Muscle of leg (tissue), 11 donors: ENCODE data around the gene TNFRSF19. TPM values are rescaled to one million over a fixed set of nuclear protein-coding genes. Genes with fewer than 3 reads are reported as not detected.
"Not testable (repeated sequence)": the region's sequence is repeated elsewhere in the genome, so short reads cannot be mapped to it uniquely, and the experiment has no call there.

Experiments
- DNase-seq: peaks from one replicate; pipeline ENCODE4 v3.0.0; 2013
- H3K27ac ChIP-seq: one replicate; pipeline ENCODE4 v1.5.1; 2013; ENCODE audit warnings: mild to moderate bottlenecking, low read length, control low read depth
- H3K27me3 ChIP-seq: one replicate; pipeline ENCODE4 v1.6.1; 2013; ENCODE audit warnings: low read length; ENCODE audit not compliant: control insufficient read depth, insufficient read depth
- H3K36me3 ChIP-seq: one replicate; pipeline ENCODE4 v1.6.1; 2013; ENCODE audit warnings: low read length; ENCODE audit not compliant: control insufficient read depth, insufficient read depth
- H3K4me1 ChIP-seq: one replicate; pipeline ENCODE4 v1.6.1; 2013; ENCODE audit warnings: low read length; ENCODE audit not compliant: control insufficient read depth, insufficient read depth
- H3K4me3 ChIP-seq: one replicate; pipeline ENCODE4 v1.5.1; 2013; ENCODE audit warnings: low read length, control low read depth
- H3K9me3 ChIP-seq: replicated peaks from 2 replicates; pipeline ENCODE4 v1.6.1; 2013; ENCODE audit warnings: low read depth, low read length; ENCODE audit not compliant: control insufficient read depth
- WGBS: methylation state at CpG from one replicate; pipeline ENCODE4 v1.1.5; 2013; ENCODE audit warnings: missing lambda C conversion rate; ENCODE audit not compliant: insufficient coverage; 5-methylcytosine and 5-hydroxymethylcytosine counted together
- polyA plus RNA-seq, 8 donors: library from polyadenylated mRNA; unstranded; fragments of 120-200 nt; gene quantifications; one replicate each; pipeline versions ENCODE4 v1.2.1 to v1.2.3, GENCODE V29; 2013; ENCODE audit warnings: inconsistent platforms in 1 of 8, low replicate concordance in 1 of 8; ENCODE audit not compliant: insufficient read length in 8 of 8, insufficient read depth in 1 of 8
- total RNA-seq: library from RNA; stranded (reverse); fragments of 120-200 nt; gene quantifications from one replicate; pipeline ENCODE4 v1.2.4, GENCODE V29; 2013

The TNFRSF19 gene
- total and polyA plus RNA-seq, 9 donors: 9.5 to 47.4 (median 13.8) TPM

GRCh38 chr13:23677679-23678288 lies 107.6 kb downstream of the TNFRSF19 start:
- H3K27ac ChIP-seq, DNase-seq, H3K36me3 ChIP-seq, H3K9me3 ChIP-seq, H3K4me3 ChIP-seq, H3K4me1 ChIP-seq, H3K27me3 ChIP-seq: not testable (repeated sequence)
- WGBS: 97% methylated on average over 14 of the region's 24 CpGs

DNA sequence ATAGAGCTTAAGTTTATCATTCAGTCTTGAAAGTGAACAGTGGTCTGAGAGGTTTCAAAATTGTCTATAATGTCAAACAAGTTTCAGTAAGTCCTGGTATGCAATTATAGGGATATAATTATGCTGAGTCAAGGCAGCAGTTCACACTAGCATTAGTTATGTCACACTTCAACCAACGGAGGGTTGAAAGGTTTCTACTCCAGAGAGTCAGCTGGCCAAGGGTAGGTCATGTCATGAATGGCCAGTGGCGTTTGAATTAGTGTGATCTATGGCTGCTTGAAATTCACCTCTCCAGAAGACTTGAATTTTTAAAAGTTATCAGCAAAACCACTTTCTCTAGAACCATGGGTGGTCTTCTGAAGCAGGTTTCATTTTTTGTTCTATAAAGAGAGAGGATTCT lies 108.6 kb downstream of the TNFRSF19 start:
- no CpG with 5 or more reads among the region's 2 CpGs for WGBS
- Histone ChIP-seq H3K9me3 (no peaks in the 10 kb centered on the region), H3K4me1 (peaks cover 1% of the 10 kb centered on the region), H3K27me3 (no peaks in the 10 kb centered on the region), H3K36me3 (no peaks in the 10 kb centered on the region), H3K27ac (no peak overlapping the region), H3K4me3 (no peak overlapping the region)
- no peak for DNase-seq

- no CpG with 5 or more reads among the region's 2 CpGs for WGBS
- H3K9me3 ChIP-seq: no peaks in the 10 kb centered on the region
- no peaks in the 10 kb centered on the region for H3K36me3 ChIP-seq
- no peak for DNase-seq
- H3K27ac ChIP-seq: no peak overlapping the region
- H3K4me3 ChIP-seq: no peak overlapping the region
- no peaks in the 10 kb centered on the region for H3K27me3 ChIP-seq
- H3K4me1 ChIP-seq: no peaks in the 10 kb centered on the region
These were observed 109.0 kb downstream of the TNFRSF19 start for GRCh38 chr13:23679220-23679619.

- H3K36me3 ChIP-seq: no peaks in the 10 kb centered on the region
- H3K27me3 ChIP-seq: no peaks in the 10 kb centered on the region
- H3K4me1 ChIP-seq: no peaks in the 10 kb centered on the region
- whole genome bisulfite sequencing: 58% methylated on average over 6 of the region's 10 CpGs
- DNase-seq: no peak
- no peak overlapping the region for H3K27ac ChIP-seq
- H3K4me3 ChIP-seq: no peak overlapping the region
- no peaks in the 10 kb centered on the region for H3K9me3 ChIP-seq
These were observed 110.8 kb downstream of the TNFRSF19 start for GRCh38 chr13:23680845-23681669.

- Histone ChIP-seq H3K9me3 (no peaks in the 10 kb centered on the region), H3K36me3 (no peaks in the 10 kb centered on the region), H3K27ac (no peak overlapping the region), H3K4me3 (no peak overlapping the region), H3K4me1 (no peaks in the 10 kb centered on the region), H3K27me3 (no peaks in the 10 kb centered on the region)
- no peak for DNase-seq
- 84% methylated on average over 3 of the region's 4 CpGs for WGBS
These were observed 112.9 kb downstream of the TNFRSF19 start for GRCh38 chr13:23683084-23683483.

- Histone ChIP-seq H3K27ac (no peak overlapping the region), H3K9me3 (no peaks in the 10 kb centered on the region), H3K27me3 (no peaks in the 10 kb centered on the region), H3K4me3 (no peak overlapping the region), H3K36me3 (no peaks in the 10 kb centered on the region), H3K4me1 (no peaks in the 10 kb centered on the region)
- DNase-seq: no peak
- no CpG with 5 or more reads among the region's 2 CpGs for WGBS
These were observed 114.4 kb downstream of the TNFRSF19 start for GRCh38 chr13:23684647-23685046.

DNA sequence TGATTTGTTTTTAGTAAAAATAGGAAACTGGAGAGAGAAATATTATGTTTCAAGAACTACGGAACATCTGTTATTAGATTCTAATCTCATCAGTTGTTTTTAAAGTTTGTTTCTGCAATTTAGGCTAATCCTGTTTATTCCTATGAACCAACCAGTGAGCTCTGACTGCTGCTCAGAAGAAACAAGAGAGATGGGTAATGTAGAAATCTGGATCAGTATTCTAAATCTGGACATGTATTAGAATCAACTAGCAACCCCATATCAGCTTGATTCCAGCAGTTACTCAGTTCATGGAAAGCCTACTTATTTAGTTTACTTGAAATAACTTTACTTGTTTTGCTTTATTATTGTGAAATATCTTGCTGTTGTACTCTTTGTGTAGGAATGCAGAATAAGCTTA lies 115.2 kb downstream of the TNFRSF19 start:
- no CpG with 5 or more reads among the region's 1 CpG for WGBS
- H3K4me3 ChIP-seq: no peak overlapping the region
- no peaks in the 10 kb centered on the region for H3K36me3 ChIP-seq
- no peaks in the 10 kb centered on the region for H3K9me3 ChIP-seq
- DNase-seq: no peak
- H3K27ac ChIP-seq: no peak overlapping the region
- H3K27me3 ChIP-seq: no peaks in the 10 kb centered on the region
- no peaks in the 10 kb centered on the region for H3K4me1 ChIP-seq

- Histone ChIP-seq H3K27me3 (no peaks in the 10 kb centered on the region), H3K4me3 (no peak overlapping the region), H3K36me3 (no peaks in the 10 kb centered on the region), H3K9me3 (no peaks in the 10 kb centered on the region), H3K27ac (no peak overlapping the region), H3K4me1 (no peaks in the 10 kb centered on the region)
- no CpG with 5 or more reads among the region's 3 CpGs for whole genome bisulfite sequencing
- DNase-seq: no peak
These were observed 116.7 kb downstream of the TNFRSF19 start for GRCh38 chr13:23686948-23687347.

GRCh38 chr13:23687614-23688013 lies 117.4 kb downstream of the TNFRSF19 start:
- no peaks in the 10 kb centered on the region for H3K36me3 ChIP-seq
- no peak for DNase-seq
- no CpG with 5 or more reads among the region's 5 CpGs for WGBS

GRCh38 chr13:23688336-23688735 lies 118.1 kb downstream of the TNFRSF19 start:
- Histone ChIP-seq H3K4me3 (no peak overlapping the region), H3K27ac (no peak overlapping the region), H3K9me3 (no peaks in the 10 kb centered on the region), H3K4me1 (no peaks in the 10 kb centered on the region), H3K27me3 (no peaks in the 10 kb centered on the region), H3K36me3 (no peaks in the 10 kb centered on the region)
- 75% methylated on average over 1 of the region's 3 CpGs for WGBS
- no peak for DNase-seq

More at GRCh38 chr13:23687614-23688013, 117.4 kb downstream of the TNFRSF19 start:
- no peaks in the 10 kb centered on the region for H3K4me1 ChIP-seq
- no peak overlapping the region for H3K4me3 ChIP-seq
- H3K9me3 ChIP-seq: no peaks in the 10 kb centered on the region
- no peak overlapping the region for H3K27ac ChIP-seq
- no peaks in the 10 kb centered on the region for H3K27me3 ChIP-seq
